ENCODE measurements around the gene IL27RA. TPM values are rescaled to one million over a fixed set of nuclear protein-coding genes. Genes with fewer than 3 reads are reported as not detected.
"Not testable (repeated sequence)": the region's sequence is repeated elsewhere in the genome, so short reads cannot be mapped to it uniquely, and the experiment has no call there.

The IL27RA gene
- total RNA-seq, 1 donor from 2014 or later = 82.5 TPM

DNA sequence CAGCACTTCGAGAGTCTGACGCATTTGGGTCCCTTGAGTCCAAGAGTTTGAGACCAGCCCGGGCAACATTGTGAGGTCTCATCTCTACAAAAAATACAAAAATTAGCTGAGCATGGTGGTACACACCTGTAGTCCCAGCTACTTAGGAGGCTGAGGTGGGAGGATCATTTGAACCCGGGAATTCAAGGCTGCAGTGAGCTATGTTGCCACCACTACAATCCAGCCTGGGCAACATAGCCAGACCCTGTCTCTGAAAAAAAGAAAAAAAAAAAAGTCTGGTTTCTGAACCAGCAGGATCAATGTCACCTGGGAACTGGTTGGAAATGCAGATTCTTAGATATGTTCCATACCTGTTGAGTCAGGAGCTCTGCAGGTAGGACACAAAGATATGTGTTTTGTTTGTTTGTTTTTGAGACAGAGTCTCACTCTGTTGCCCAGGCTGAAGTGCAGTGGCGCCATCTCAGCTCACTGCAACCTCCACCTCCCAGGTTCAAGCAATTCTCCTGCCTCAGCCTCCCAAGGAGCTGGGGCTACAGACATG lies 4.8 kb upstream of the IL27RA start:
- intact Hi-C loops (cut with micrococcal nuclease); H3K9me3 Mint-ChIP-seq; H3K27me3 Mint-ChIP-seq (ENCODE audit: insufficient read depth); DNase-seq (ENCODE audit: low spot score); H3K4me3 Mint-ChIP-seq; H3K36me3 Mint-ChIP-seq (ENCODE audit: low read depth); H3K27ac Mint-ChIP-seq: not testable (repeated sequence)
- H3K4me1 Mint-ChIP-seq (ENCODE audit: low read depth) = peaks cover 14% of the 10 kb centered on the region

DNA sequence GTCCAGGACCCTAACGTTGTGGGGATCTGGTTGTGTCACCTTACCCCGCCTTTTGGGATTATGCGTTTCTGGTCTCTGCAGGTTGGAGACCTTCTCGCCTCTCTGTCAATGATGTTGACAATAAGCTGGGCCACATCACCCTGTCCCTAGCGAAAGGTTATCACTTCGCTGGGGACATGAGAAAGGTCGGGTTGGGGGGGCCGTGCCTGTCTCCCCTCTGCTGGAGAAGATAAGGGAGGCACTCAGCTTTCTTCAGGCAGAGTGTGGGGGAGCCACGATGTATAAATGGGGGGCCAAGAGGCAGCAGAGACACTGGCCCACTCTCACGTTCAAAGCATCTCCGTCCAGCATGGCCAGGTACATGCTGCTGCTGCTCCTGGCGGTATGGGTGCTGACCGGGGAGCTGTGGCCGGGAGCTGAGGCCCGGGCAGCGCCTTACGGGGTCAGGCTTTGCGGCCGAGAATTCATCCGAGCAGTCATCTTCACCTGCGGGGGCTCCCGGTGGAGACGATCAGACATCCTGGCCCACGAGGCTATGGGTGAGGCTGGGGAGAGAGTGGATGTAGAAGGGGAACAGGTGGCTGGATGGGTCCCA lies 3.6 kb upstream of the IL27RA start, which contains the start of gene RLN3:
Gene RLN3, plus strand, starts transcription at position 293 of the 595 bp plus-strand sequence. Its CDS starts 57 bp downstream, at position 350.
- peak within 1 kb of the TSS; percentile 29 for H3K4me3 Mint-ChIP-seq
- peaks cover 5% of the 10 kb centered on the region for H3K36me3 Mint-ChIP-seq (ENCODE audit: low read depth)
- peak within 1 kb of the TSS; percentile 64 for H3K27ac Mint-ChIP-seq
- intact Hi-C loops (cut with micrococcal nuclease) = no loop called here
- no peaks in the 10 kb centered on the region for H3K9me3 Mint-ChIP-seq
- peaks cover 3% of the 10 kb centered on the region for H3K27me3 Mint-ChIP-seq (ENCODE audit: insufficient read depth)
- H3K4me1 Mint-ChIP-seq (ENCODE audit: low read depth) = peaks cover 14% of the 10 kb centered on the region
- DNase-seq (ENCODE audit: low spot score) = no peak

DNA sequence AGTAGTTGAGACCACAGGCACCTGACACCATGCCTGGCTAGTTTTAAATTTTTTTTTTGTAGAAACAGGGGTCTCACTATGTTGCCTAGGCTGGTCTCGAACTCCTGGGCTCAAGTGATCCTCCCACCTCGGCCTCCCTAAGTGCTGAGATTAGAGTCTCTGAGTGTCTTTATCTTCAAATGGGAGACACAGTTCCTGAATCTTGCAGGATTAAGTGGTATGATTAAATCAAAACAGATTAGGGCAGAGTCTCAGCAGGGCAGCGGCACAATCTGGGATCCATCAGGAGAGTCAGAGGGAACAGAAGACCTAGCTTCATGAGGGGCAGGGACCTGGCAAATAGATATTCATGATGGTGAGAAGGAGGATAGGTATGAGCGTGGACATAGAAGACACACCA lies 2.7 kb upstream of the IL27RA start:
- Mint-ChIP-seq H3K9me3 (no peaks in the 10 kb centered on the region), H3K36me3 (ENCODE audit: low read depth) (peaks cover 6% of the 10 kb centered on the region), H3K4me1 (ENCODE audit: low read depth) (peaks cover 10% of the 10 kb centered on the region), H3K27ac (peak overlapping the region; percentile 64), H3K4me3 (peak overlapping the region; percentile 29), H3K27me3 (ENCODE audit: insufficient read depth) (peaks cover 3% of the 10 kb centered on the region)
- no peak for DNase-seq (ENCODE audit: low spot score)
- intact Hi-C loops (cut with micrococcal nuclease) = no loop called here

DNA sequence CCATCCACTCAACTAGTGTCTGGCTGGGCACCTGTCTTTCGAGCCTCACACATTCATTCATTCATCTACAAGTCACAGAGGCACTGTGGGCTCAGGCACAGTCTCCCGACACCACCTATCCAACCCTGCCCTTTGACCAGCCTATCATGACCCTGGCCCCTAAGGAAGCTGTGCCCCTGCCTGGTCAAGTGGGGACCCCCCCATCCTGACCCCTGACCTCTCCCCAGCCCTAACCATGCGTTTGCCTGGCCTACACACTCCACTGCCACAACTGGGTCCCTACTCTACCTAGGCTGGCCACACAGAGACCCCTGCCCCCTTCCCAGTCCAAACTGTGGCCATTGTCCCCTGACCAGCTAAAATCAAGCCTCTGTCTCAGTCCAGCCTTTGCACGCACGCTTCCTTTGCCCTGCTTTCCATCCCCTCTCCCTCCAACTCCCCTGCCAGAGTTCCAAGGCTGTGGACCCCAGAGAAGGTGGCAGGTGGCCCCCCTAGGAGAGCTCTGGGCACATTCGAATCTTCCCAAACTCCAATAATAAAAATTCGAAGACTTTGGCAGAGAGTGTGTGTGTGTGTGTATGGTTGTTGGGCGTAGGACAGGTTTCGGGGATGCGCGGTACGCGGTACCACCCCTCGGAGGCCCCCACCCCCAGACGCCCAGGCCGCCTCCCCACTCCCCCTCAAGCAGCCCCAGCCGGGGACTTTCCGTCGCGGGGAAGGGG lies 404 bp upstream of the IL27RA start:
- no peaks in the 10 kb centered on the region for H3K9me3 Mint-ChIP-seq

DNA sequence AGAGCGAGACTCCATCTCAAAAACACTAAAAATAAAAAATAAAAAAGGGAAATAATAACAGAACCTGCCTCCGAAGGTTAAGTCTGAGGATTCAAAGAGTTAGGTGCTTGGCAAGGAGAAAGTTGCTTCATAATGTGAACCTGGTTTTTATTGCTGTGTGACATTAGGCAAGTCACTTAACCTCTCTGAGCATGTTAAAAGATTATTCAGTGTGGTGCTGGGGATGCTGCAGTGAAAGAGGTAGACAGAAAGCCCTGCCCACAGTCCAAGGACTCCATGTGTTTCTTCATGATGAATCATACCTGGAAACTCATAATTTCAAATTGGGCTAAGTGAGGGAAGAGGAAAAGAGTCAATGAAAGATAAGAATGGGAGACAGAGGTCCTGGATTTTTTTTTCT lies 2.4 kb downstream of the IL27RA start:
- H3K27ac Mint-ChIP-seq = peak overlapping the region; percentile 3
- DNase-seq (ENCODE audit: low spot score) = no peak
- H3K9me3 Mint-ChIP-seq = no peaks in the 10 kb centered on the region
- H3K27me3 Mint-ChIP-seq (ENCODE audit: insufficient read depth) = no peaks in the 10 kb centered on the region
- intact Hi-C loops (cut with micrococcal nuclease) = loop anchor here (2.0 kb wide), 1 partner anchor 39 kb away; the partner anchor contains the start of gene MISP3
- H3K4me3 Mint-ChIP-seq = peak overlapping the region; percentile 9
- H3K4me1 Mint-ChIP-seq (ENCODE audit: low read depth) = peaks cover 13% of the 10 kb centered on the region
- peaks cover 27% of the 10 kb centered on the region for H3K36me3 Mint-ChIP-seq (ENCODE audit: low read depth)

More for the DNA sequence above, 404 bp upstream of the IL27RA start:
- peak overlapping the region; percentile 95 for H3K4me3 Mint-ChIP-seq
- peaks cover 13% of the 10 kb centered on the region for H3K4me1 Mint-ChIP-seq (ENCODE audit: low read depth)
- H3K27ac Mint-ChIP-seq = peak overlapping the region; percentile 81
- H3K36me3 Mint-ChIP-seq (ENCODE audit: low read depth) = peaks cover 11% of the 10 kb centered on the region
- intact Hi-C loops (cut with micrococcal nuclease) = no loop called here
- no peak for DNase-seq (ENCODE audit: low spot score)
- peaks cover 3% of the 10 kb centered on the region for H3K27me3 Mint-ChIP-seq (ENCODE audit: insufficient read depth)

DNA sequence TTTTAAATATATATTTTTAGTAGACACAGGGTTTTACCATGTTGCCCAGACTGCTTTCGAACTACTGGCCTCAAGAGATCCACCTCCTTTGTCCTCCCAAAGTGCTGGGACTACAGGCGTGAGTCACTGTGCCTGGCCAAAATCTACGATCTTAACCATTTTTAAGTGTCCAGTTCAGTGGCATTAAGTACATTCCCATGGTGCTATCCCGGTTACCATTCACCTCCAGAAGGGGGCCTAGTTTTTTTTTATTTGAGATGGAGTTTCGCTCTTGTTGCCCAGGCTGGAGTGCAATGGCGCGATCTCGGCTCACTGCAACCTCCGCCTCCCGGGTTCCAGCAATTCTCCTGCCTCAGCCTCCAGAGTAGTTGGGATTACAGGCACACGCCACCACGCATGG lies 3.6 kb downstream of the IL27RA start:
- H3K27me3 Mint-ChIP-seq (ENCODE audit: insufficient read depth); H3K27ac Mint-ChIP-seq; H3K9me3 Mint-ChIP-seq; H3K4me3 Mint-ChIP-seq; DNase-seq (ENCODE audit: low spot score); intact Hi-C loops (cut with micrococcal nuclease): not testable (repeated sequence)
- H3K36me3 Mint-ChIP-seq (ENCODE audit: low read depth) = peaks cover 39% of the 10 kb centered on the region
- H3K4me1 Mint-ChIP-seq (ENCODE audit: low read depth) = peaks cover 13% of the 10 kb centered on the region

DNA sequence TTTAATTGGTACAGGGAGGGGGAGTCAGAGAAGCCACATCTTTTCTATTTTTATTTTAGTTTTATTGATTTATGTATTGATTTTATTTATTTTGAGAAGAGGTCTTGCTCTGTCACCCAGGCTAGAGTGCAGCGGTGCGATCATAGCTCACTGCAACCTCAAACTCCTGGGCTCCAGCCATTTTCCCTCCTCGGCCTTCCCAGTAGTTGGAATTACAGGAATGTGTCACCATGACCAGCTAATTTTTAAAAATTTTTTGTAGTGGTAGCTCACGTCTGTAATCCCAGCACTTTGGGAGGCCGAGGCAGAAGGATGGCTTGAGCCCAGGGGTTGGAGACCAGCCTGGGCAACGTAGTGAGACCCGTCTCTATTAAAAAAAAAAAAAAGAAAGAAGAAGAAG lies 4.1 kb downstream of the IL27RA start:
- intact Hi-C loops (cut with micrococcal nuclease) = no loop called here
- peaks cover 40% of the 10 kb centered on the region for H3K36me3 Mint-ChIP-seq (ENCODE audit: low read depth)
- H3K27me3 Mint-ChIP-seq (ENCODE audit: insufficient read depth) = no peaks in the 10 kb centered on the region
- H3K27ac Mint-ChIP-seq = no peak overlapping the region
- no peak for DNase-seq (ENCODE audit: low spot score)
- peaks cover 12% of the 10 kb centered on the region for H3K4me1 Mint-ChIP-seq (ENCODE audit: low read depth)
- H3K4me3 Mint-ChIP-seq = no peak overlapping the region
- H3K9me3 Mint-ChIP-seq = no peaks in the 10 kb centered on the region

DNA sequence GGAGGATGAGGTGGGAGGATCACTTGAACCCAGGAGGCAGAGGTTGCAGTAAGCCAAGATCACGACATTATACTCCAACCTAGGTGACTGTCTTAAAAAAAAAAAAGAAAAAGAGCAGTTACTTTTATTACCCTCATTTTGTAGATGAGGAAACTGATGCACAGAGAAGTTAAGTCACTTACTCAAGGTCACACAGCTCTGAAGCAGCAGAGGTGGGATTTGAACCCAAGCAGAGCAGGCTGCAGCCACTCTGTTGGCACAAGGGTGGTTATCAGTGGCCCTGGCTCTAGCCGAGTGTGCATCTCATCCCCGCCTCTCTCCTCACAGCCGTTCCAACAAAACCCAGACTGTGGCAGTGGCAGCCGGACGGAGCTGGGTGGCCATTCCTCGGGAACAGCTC lies 7.6 kb downstream of the IL27RA start:
- H3K4me1 Mint-ChIP-seq (ENCODE audit: low read depth) = peaks cover 11% of the 10 kb centered on the region
- no peaks in the 10 kb centered on the region for H3K27me3 Mint-ChIP-seq (ENCODE audit: insufficient read depth)
- H3K36me3 Mint-ChIP-seq (ENCODE audit: low read depth) = peaks cover 44% of the 10 kb centered on the region
- no peak overlapping the region for H3K4me3 Mint-ChIP-seq
- H3K9me3 Mint-ChIP-seq = no peaks in the 10 kb centered on the region
- DNase-seq (ENCODE audit: low spot score) = no peak
- intact Hi-C loops (cut with micrococcal nuclease) = no loop called here
- H3K27ac Mint-ChIP-seq = no peak overlapping the region

DNA sequence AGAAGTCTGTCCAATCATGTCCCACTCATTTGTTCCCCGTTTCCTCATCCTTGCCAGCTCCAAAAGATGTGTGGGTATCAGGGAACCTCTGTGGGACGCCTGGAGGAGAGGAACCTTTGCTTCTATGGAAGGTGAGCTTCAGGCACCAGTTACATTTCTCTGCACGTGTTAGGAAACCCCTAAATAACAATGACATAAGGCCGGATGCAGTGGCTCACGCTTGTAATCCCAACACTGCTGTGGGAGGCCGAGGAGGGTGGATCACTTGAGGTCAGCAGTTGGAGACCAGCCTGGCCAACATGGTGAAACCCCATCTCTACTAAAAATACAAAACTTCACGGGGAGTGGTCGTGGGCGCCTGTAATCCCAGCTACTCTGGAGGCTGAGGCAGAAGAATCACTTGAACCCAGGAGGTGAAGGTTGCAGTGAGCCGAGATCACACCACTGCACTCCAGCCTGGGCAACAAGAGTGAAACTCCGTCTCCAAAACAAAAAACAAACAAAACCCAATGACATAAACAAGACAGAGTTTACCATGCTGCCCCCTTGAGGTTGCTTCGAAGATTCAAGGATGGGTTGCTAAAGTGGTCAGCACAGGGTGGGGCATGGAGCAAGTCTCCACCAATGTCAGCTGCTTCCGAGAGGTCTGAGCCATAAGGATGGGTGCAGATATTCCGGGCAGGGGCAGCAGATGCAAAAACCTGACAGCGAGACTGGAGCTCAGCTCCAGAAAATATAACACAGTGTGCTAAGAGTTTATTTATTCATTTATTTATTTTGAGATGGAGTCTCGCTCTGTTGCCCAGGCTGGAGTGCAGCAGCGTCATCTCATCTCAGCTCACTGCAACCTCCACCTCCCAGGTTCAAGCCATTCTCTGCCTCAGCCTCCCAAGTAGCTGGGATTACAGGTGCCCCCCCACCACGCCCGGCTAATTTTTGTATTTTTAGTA lies 11.4 kb downstream of the IL27RA start:
- H3K27me3 Mint-ChIP-seq (ENCODE audit: insufficient read depth); H3K9me3 Mint-ChIP-seq; H3K4me3 Mint-ChIP-seq: not testable (repeated sequence)
- peak; percentile 19 for DNase-seq (ENCODE audit: low spot score)
- intact Hi-C loops (cut with micrococcal nuclease) = loop anchor here (1.0 kb wide), 1 partner anchor 163 kb away; no protein-coding TSS in a partner anchor
- Mint-ChIP-seq H3K36me3 (ENCODE audit: low read depth) (peaks cover 43% of the 10 kb centered on the region), H3K4me1 (ENCODE audit: low read depth) (peaks cover 11% of the 10 kb centered on the region), H3K27ac (peak overlapping the region; percentile 70)

DNA sequence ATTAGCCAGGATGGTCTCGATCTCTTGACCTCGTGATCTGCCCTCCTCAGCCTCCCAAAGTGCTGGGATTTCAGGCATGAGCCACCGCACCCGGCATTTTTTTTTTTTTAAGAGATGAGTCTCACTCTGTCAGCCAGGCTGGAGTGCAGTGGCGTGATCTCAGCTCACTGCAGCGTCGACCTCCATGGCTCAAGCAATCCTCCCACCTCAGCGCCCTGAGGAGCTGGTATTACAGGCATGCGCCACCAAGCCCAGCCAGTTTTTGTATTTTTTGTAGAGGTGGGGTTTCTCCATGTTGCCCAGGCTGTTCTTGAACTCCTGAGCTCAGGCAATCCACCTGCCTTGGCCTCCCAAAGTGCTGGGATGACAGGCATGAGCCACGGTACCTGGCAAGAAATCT lies 16.3 kb downstream of the IL27RA start:
- H3K27me3 Mint-ChIP-seq (ENCODE audit: insufficient read depth); H3K4me3 Mint-ChIP-seq; H3K9me3 Mint-ChIP-seq; H3K27ac Mint-ChIP-seq; DNase-seq (ENCODE audit: low spot score): not testable (repeated sequence)
- intact Hi-C loops (cut with micrococcal nuclease) = loop anchor here (1.0 to 5.0 kb wide), 2 partner anchors 81 to 168 kb away; no protein-coding TSS in a partner anchor
- H3K36me3 Mint-ChIP-seq (ENCODE audit: low read depth) = peaks cover 47% of the 10 kb centered on the region
- peaks cover 10% of the 10 kb centered on the region for H3K4me1 Mint-ChIP-seq (ENCODE audit: low read depth)

DNA sequence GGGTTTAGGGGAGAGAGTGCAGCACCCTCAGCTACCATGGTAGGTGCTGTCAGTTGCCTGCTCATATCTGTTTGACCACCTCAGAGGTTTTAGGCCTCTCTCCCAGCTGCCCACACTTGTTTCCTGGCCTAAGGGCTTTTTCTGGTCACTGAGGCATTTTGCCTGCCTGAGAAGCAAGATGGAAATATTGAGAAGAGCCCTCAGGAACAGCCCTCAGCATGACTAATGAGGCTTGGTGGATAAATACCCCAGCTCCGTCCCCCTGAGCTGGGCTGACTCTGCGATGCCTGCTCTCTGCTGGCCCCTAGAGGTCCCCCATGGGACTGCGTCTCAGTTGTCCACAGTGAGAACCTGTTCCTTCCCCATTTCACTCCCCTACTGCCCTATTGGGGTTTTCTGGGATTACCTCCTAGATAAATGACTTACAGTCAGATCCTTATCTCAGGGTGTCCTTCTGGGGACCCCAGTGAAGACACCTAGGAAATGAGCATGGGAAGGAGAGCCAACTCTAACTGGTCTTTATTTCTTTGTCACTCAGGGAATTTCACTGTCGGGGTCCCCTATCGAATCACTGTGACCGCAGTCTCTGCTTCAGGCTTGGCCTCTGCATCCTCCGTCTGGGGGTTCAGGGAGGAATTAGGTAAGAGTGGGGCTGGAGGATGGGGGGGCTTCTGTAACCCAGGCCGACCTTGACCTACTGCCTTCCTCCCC lies 17.0 kb downstream of the IL27RA start:
- Mint-ChIP-seq H3K9me3 (peaks cover 4% of the 10 kb centered on the region), H3K27me3 (ENCODE audit: insufficient read depth) (no peaks in the 10 kb centered on the region), H3K27ac (no peak overlapping the region), H3K4me1 (ENCODE audit: low read depth) (peaks cover 7% of the 10 kb centered on the region), H3K4me3 (no peak overlapping the region), H3K36me3 (ENCODE audit: low read depth) (peaks cover 46% of the 10 kb centered on the region)
- peak; percentile 60 for DNase-seq (ENCODE audit: low spot score)
- intact Hi-C loops (cut with micrococcal nuclease) = loop anchor here (1.0 to 5.0 kb wide), 2 partner anchors 81 to 168 kb away; no protein-coding TSS in a partner anchor

DNA sequence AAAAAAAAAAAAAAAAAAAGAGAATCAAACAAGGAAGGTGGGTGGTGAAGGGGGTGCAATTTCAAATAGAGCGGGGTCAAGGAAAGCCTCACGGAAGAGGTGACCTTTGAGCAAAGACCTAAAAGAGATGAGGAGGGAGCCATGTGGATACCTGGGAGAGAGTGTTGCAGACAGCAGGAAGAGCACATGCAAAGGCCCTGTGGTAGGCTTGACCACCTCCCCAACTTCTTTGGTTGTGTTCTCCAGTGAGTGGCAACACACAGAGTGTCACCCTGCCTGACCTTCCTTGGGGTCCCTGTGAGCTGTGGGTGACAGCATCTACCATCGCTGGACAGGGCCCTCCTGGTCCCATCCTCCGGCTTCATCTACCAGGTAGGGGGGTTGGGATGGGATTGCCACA lies 18.9 kb downstream of the IL27RA start:
- Mint-ChIP-seq H3K36me3 (ENCODE audit: low read depth) (peaks cover 51% of the 10 kb centered on the region), H3K9me3 (peaks cover 4% of the 10 kb centered on the region), H3K27ac (no peak overlapping the region), H3K27me3 (ENCODE audit: insufficient read depth) (peaks cover 7% of the 10 kb centered on the region), H3K4me3 (no peak overlapping the region), H3K4me1 (ENCODE audit: low read depth) (peaks cover 7% of the 10 kb centered on the region)
- no peak for DNase-seq (ENCODE audit: low spot score)
- intact Hi-C loops (cut with micrococcal nuclease) = no loop called here
